Neural progenitor cell (in vitro differentiated cells): ENCODE results near the gene BNIP3.

Source experiments
- EZH2phosphoT487 ChIP-seq: fragments of 200-600 bp; sonication (generic); IDR thresholded peaks from 2 replicates; pipeline ENCODE4 v1.6.1; 2017; ENCODE audit warnings: antibody characterized with exemption
- TF ChIP-seq, protein P1 (sequence below): fragments of 200-600 bp; sonication (generic); IDR thresholded peaks from 2 replicates; pipeline ENCODE4 v1.5.1; 2017; ENCODE audit warnings: antibody characterized with exemption, mild to moderate bottlenecking

- TF ChIP-seq, protein P1, sequence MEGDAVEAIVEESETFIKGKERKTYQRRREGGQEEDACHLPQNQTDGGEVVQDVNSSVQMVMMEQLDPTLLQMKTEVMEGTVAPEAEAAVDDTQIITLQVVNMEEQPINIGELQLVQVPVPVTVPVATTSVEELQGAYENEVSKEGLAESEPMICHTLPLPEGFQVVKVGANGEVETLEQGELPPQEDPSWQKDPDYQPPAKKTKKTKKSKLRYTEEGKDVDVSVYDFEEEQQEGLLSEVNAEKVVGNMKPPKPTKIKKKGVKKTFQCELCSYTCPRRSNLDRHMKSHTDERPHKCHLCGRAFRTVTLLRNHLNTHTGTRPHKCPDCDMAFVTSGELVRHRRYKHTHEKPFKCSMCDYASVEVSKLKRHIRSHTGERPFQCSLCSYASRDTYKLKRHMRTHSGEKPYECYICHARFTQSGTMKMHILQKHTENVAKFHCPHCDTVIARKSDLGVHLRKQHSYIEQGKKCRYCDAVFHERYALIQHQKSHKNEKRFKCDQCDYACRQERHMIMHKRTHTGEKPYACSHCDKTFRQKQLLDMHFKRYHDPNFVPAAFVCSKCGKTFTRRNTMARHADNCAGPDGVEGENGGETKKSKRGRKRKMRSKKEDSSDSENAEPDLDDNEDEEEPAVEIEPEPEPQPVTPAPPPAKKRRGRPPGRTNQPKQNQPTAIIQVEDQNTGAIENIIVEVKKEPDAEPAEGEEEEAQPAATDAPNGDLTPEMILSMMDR, result no peak
- TF ChIP-seq EZH2phosphoT487, result no peak
Measured at GRCh38 chr10:131972474-131973071, 9.2 kb downstream of the BNIP3 start.
